Measurements from ENCODE around the gene ALKBH6.

DNA sequence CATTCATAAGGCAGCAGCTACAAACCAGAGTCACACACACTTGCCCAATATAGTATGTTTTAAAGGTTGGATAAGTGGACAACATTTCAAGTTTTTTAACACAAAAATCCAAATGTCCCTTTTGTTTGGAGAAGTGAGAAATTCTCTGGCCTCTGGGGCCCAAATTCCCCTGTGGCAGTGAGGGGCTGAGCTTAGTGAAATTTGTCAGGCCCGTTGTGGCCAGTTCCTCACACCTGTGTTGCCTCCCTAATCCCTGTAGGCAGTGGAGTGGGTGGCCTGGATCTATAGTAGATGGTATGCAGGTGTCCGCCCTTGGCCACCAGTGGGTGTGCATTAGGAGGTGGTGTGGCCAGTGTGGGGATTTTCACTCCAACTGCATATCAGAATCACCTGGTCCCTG lies 47.4 kb upstream of the ALKBH6 start:
- TF ChIP-seq, protein P1, sequence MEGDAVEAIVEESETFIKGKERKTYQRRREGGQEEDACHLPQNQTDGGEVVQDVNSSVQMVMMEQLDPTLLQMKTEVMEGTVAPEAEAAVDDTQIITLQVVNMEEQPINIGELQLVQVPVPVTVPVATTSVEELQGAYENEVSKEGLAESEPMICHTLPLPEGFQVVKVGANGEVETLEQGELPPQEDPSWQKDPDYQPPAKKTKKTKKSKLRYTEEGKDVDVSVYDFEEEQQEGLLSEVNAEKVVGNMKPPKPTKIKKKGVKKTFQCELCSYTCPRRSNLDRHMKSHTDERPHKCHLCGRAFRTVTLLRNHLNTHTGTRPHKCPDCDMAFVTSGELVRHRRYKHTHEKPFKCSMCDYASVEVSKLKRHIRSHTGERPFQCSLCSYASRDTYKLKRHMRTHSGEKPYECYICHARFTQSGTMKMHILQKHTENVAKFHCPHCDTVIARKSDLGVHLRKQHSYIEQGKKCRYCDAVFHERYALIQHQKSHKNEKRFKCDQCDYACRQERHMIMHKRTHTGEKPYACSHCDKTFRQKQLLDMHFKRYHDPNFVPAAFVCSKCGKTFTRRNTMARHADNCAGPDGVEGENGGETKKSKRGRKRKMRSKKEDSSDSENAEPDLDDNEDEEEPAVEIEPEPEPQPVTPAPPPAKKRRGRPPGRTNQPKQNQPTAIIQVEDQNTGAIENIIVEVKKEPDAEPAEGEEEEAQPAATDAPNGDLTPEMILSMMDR (IDR thresholded peaks at IDR 0.05): no peak
- no peak for TF ChIP-seq POLR2A (IDR thresholded peaks at IDR 0.05)

Data from lower leg skin (tissue), 3 donors.